HUDEP-2 (cell line): Measurements from ENCODE around the gene CHP2.
A peak's percentile ranks its signal among the peaks of the same experiment; 100 is the strongest.
"Not testable (repeated sequence)": the region's sequence is repeated elsewhere in the genome, so short reads cannot be mapped to it uniquely, and the experiment has no call there.

Source experiments
- DNase-seq, 76 experiments: peaks; one replicate each; lab custom pipeline; 2025; ENCODE audit not compliant: unreplicated experiment in 76 of 76; lab: John Stamatoyannopoulos, UW

CHP2 gene

DNA sequence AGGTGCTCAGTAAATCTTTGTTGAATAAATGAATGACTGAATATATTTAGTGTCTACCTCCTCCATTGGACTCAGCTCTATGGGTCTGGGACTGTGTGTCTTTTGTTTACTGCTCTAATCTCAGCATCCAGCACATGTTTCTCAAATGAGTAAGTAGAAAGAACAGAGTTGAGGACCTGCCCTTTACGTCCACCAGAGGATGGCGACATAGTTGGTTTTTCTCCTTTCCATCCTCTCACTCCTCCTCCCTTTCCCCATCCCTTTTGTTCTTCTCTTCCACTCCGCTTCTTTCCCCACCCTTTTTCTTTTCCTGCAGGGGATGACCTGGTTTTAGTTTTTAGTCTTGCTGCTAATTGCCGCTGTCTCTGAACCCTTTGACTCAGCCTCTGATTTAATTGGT lies 12.1 kb upstream of the CHP2 start:
- DNase-seq: no peak

DNA sequence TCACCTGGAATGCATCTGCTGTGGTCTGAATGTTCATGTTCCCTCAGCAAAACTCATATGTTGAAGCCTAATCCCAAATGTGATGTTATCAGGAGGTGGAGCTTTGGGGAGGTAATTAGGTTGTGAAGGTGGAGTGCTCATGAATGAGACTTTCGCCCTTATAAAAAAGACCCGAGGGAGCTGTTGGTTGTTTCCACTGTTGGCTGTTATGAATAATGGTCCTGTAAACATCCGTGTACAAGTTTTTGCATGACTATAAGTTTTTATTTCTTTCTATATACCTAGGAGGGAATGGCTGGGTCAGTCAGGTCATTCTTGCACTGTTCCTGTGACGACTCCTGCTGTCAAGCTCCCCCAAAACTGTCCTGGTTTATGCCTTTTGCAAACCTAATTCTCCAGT lies 9.6 kb upstream of the CHP2 start:
- no peak for DNase-seq

DNA sequence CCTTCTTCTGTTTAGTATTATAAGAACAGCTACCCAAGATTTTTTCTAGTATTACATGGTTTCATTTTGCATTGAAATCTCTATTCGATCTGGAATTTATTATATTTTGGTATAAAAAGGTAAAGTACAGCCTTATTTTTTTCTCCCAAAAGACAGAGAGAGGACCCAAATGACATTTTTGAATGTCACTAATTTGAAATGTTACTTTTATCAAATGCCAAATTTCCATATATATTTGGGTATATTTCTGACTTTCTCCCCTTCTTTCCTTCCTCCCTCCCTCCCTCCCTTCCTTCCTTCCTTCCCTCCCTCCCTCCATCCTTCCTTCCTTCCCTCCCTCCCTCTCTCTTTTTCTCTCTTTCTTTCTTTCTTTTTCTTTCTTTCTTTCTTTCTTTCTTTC lies 6.2 kb upstream of the CHP2 start:
- no peak for DNase-seq

DNA sequence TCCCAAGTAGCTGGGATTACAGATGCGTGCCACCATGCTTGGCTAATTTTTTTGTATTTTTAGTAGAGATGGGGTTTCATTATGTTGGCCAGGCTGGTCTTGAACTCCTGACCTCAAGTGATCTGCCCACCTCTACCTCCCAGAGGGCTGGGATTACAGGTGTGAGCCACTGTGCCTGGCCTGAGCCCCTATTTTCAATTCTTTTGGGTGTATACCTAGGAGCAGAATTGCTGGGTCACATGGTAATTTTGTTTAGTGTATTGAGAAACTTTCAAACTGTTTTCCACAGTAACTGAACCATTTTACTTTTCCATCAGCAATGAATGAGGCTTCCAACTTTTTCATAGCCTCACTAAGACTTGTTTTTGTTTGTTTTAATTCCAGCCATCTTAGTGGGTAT lies 3.8 kb upstream of the CHP2 start:
- not testable (repeated sequence) for DNase-seq

DNA sequence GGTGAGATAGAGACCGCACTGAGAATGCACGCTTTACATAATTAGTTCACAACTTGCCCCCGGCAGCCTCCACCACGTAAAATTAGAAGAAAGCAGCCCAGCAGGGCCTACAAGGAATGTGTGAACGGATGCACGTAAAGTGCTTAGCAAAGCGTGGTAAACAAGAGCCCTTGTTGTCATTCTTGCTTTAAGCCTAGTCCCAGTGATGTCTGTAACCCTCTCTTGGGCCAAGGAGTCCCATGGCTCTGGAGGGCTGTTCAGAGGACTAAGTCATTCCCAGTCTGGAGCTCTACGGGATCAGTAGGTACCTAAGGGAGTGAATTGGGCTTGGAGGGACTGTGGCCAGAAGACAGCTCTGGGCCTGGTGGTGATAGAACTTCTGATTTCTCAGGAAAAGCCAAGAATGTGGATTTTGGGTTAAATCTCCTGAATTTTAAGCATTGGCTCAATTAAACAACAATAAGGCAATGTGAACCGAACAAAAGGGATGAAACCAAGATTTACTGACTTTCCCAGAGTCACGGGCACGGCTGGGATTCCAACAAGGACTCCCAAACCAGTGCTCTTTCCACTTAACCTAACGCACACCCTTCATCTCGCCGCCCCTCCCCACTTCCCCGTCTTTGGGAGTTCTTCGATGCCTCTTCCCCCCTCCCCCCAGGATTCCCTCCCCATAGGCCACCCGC lies 775 bp upstream of the CHP2 start:
- no peak for DNase-seq

DNA sequence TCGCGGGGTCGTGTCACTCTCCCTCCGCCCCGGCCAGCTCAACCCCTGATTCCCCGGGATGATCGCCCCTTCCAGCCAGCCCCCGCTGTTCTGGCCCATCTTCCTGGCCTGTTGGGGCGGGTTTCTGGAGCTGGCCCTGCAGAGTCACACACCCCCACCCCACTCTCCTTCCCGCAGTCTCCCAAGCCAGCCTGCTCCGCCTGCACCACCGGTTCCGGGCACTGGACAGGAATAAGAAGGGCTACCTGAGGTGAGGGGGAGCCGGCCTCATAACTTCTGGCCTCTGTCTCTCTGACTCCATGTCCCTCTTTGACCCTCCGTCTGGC lies 621 bp downstream of the CHP2 start:
- no peak for DNase-seq

DNA sequence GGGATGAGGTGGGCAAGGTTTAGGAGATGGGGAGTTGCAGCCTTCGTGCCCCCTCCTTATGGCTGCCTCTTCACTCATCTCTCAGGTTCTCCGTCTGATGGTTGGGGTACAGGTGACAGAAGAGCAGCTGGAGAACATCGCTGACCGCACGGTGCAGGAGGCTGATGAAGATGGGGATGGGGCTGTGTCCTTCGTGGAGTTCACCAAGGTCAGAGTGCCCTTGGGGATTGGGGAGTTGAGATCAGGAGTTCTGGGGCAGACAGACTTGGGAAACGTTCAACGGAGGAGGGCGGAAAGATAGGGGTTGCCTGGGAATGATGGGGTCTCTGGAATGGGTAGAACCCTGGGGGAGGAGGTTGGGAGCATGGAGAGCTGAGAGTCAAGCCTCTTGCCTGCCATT lies 2.3 kb downstream of the CHP2 start:
- no peak for DNase-seq

DNA sequence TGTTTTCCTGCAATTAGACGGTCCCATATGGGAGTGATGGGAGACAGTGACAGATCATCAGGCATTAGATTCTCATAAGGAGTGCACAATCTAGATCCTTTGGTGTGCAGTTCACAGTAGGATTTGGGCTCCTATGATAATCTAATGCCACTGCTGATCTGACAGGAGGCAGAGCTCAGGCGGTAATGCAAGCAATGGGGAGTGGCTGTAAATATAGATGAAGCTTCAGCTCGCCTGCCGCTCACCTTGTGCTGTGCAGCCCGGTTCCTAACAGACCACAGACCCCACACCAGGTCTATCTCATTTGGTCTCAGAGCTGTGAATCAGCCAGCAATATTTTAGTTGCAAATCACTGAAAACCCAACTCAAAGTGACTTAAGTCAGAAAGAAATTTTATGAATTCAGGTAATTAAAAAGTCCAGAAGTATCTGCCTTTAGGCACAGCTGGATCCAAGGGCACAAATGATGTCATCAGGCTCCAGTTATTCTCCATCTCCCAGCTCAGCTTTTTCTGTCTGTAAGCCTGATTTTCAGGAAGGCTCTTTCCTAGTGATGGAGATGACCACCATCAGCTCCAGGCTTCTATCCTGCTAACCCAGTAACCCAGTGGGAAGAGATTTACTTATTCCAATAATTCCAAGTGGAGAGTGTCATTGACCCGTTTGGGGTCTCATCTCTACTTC lies 3.3 kb downstream of the CHP2 start:
- no peak for DNase-seq

DNA sequence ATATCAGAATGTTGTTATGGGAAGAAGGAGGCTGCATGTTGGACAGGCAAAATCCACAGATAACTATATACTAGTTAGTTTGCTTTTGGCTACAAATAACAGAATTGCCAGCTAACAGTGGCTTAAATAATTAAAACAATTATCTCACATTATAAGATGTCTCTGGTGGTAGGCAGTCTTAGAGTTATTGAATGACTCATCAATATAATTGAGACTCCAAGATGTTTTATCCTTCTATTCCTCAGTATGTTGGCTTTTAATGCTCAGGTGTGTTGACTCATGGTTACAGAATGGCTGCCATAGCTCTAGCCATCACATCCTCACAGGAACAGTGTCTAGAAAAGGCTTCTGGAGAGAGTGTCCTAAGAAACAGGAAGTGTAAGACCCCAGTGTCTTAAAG lies 11.1 kb downstream of the CHP2 start:
- no peak for DNase-seq

DNA sequence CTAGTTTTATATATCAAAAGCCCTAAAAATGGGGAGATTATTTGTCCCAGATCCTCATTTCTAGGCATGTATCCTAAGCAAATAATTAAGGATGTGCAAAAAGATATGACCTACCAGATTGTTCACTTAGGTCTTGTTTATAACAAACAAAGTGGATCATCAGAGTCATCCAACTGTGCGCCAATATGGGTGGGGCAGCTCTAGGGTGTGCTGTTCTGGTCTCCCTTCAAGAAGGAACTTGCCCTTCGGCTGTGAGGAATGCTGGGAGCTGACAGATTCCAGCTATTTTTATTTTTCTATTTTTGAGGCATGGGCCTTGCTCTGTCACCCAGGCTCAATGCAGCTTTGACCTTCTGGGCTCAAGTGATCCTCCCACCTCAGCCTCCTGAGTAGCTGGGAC lies 13.8 kb downstream of the CHP2 start:
- no peak for DNase-seq

DNA sequence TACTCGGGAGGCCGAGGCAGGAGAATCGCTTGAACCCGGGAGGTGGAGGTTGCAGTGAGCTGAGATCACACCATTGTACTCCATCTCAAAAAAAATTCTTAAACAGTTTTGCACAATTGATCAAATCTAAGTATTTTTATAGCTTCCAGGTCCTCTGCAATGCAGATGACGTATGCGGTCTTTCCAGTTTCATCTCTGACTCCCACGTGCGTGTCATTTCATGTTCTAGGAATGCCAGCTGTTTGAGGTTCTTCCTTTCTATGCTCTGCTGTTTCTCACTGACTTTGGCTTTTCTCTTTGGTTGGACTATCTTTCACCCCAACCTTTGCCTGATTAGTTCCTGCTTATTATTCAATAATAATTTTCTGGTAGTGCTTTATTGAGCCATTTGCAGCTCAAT lies 16.2 kb downstream of the CHP2 start:
- DNase-seq: no peak

DNA sequence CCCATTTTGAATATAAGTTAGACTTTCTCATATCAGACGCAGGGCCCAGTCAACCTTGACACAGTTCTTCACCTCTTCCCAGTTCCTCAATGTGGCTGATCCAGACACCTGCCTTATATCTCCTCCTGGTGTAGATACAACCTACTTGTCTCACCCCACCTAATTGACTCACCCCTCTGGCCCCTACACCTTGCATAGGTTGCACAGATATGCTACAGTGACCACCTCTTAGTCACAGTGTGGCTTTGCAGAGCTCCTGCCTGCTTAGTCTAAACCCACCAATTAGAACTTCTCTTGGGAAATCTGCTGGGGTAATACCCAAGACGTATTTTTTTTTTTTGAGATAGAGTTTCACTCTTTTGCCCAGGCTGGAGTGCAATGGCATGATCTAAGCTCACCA lies 16.8 kb downstream of the CHP2 start:
- DNase-seq: no peak

DNA sequence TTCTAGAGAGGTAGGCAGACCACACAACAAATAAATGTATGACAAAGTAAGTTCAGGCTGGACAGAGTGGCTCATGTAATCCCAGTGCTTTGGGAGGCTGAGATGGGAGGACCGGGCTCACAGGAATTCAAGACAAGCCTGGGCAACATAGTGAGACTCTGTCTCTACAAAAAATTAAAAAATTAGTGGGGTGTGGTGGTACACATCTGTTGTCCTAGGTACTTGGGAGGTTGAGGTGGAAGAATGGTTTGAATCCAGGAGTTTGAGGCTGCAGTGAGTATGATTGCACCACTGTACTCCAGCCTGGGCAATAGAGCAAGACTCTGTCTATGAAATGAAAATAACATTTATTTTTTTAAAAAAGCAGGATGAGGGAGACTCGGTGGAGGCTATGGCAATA lies 18.5 kb downstream of the CHP2 start:
- DNase-seq: no peak

DNA sequence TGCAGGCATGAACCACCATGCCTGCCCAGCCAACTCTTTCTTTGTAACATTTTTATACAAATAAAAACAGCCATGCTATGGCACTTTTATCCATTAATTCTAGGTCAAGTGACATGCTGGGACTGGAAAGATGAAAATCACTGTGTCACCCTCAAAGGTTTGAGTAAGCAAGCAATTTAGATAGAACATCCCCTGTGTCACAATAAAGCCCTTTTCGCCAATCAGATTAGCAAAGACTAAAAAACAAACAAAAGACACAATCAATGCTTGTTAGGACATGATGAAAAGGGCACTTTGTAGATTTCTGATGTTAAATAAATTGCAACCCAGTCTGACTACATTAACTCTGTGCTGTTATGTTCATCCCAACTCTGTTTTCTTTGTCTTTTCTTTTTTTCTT lies 26.4 kb downstream of the CHP2 start:
- no peak for DNase-seq

DNA sequence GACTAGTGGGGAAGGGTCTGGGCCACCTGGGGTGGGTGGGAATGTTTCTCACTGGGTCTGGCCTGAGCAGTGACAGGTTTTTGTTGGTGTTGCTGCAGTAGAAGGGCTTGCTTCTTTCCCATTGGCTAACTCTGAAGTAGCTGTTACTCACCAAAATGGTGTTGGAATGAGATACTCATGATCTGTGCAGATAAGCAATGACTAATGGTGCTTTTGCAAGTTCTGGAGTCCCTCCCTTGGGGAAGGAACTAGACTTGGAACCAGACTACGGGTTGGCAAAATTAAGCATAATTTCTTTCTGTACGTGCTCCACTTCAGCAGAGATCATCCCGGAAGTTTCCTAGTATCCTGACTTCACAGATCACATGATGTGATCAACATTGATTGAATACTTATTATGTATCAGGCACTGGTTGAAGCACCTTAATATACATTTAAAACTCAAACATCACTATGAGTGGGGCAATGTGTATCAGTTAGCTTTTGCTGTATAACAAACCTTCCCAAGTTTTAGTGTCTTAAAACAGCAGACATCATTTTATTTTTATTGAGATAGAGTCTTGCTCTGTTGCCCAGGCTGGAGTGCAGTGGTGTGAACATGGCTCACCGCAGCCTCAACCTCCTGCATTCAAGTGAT lies 30.1 kb downstream of the CHP2 start:
- DNase-seq: peak in 42 of 76 experiments; percentile 3 to 83 (median 52)

DNA sequence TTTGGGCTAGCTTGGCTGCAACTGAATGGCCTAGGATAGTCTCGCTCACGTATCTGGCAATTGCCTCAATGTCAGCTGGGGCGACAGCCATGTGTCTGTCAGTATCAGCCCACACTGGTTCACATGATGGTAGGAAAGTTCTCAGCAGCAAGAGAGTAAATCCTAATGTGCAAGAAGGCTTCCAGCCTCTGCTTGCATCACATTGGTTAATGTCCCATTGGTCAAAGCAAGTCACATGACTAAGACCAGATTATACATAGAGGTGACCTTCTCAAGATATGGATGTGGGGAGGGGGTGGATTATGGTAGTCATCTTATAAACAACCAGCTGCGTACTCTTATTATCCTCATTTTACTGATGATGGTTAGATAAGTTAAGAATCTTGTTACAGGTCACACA lies 31.0 kb downstream of the CHP2 start:
- DNase-seq: no peak

DNA sequence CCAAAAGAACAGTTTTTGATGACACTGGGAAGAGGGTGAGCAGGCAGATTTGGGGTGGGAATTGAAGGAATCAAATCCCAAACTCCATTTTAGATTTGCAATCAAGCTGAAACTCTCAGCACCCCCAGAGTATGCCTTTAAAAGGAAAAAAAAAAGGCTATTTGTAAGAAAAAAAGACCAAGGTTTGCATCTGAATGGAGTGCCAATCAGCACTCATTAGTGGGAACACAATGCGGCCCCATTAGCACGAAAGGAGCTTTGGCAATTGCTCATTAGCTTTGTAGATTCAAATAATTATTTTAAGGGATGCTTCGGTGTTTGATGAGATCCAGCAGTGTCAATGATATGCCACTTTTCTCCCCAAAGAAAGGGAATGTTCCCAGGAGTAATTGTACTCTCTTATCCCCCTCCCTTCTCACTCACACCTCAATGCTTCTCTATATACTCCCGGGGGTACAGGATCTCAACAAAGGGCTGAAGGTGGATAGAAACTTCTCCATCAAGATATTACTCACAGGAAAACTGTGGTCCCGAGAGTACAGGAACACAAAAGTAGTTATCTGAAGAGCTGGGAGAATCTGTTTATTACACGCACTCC lies 32.2 kb downstream of the CHP2 start:
- no peak for DNase-seq

DNA sequence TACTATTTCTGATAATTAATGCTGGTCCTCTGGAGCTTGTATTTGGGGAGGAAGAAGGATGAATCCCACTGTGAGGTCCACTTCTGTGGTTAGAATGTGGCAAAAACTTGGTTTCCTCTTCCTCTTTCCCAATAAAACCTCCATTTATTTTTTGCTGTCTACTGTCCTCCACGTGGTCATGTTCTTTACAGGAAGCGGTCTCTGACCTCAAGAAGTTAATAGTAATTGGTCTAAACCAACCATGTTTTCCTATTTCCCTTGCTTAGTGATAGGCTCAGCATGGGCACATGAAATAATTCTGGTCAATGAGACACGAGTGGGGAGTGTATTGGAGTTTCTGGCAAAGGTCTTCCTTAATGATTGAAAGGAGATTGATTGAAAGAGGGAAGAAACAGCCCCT lies 33.9 kb downstream of the CHP2 start:
- no peak for DNase-seq

DNA sequence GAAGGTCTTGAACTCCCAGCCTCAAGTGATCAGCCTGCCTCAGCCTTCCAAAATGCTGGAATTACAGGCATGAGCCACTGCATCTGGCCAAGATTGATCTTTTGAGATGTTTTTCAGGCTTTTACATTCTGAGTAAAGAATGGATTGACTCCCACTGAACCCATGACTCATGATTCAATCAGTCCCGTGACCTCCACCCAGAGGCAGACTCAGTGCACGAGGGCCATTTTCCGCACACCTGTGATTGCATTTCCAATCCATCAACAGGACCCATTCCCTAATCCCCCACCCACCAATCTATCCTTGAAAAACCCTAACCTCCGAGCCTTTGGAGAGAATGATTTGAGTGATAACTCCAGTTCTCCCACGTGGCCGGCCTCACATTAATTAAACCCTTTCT lies 40.6 kb downstream of the CHP2 start:
- no peak for DNase-seq

DNA sequence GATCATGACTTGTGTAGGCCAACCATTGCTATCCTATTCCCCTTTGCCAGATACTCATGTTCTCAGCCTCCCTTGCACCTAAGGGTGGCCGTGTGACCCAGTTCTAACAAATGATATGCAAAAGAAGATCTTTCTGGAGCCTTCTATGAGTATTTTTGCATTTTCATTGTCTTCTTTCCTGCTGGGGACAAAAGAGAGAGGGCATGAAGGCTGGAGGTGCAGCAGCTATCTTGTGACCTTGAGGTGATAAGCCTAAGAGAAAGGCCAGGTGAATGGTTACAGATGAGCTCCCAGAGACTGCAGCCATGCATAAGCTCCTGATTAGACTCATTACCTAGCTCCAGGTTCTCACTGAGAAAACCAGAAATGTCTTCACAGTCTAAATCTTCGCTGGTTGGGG lies 42.1 kb downstream of the CHP2 start:
- DNase-seq: no peak

DNA sequence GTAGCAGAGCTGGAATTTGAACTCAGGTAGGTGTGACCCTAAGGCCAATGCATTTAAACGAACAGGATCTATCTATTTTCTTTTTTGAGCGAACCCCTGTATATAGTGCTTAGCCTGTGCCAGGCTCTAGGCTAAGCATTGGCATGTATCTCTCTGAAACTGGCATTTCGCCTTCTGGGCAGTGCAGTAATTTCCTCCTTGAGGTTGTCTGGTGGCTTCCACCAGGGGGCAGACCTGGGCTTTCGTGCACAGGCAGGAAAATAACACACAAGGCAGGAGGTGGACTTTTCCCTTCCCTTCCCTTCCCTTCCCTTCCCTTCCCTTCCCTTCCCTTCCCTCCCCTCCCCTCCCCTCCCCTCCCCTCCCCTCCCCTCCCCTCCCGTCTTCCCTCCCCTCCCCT lies 46.6 kb downstream of the CHP2 start:
- DNase-seq: peak in 68 of 76 experiments; percentile 4 to 78 (median 58)

DNA sequence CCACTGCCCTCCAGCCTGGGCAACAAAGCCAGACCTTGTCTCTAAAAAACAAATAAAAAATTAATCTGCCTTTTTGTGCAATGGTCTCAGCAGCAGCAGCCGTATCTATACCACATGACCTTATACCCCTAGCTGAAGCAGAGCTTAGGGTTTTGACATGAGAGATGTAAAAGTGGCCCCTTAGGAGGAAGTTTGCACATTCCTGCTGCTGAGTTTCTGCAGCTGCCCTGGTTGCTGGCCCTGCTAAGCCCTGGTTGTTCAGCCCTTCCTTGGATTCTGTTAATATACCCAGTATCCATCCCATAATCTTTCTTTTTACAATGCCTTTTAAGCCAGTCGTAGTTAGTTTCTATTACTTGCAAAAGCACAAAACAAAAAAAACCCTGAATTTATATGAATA lies 48.0 kb downstream of the CHP2 start:
- DNase-seq: no peak
